COLO668 (cell line): ENCODE results near the gene ANKRD42.
"Not testable (repeated sequence)": the region's sequence is repeated elsewhere in the genome, so short reads cannot be mapped to it uniquely, and the experiment has no call there.

Experiments
- DNase-seq: peaks from one replicate; lab custom pipeline; 2025; ENCODE audit not compliant: unreplicated experiment; lab: John Stamatoyannopoulos, UW

Gene ANKRD42

DNA sequence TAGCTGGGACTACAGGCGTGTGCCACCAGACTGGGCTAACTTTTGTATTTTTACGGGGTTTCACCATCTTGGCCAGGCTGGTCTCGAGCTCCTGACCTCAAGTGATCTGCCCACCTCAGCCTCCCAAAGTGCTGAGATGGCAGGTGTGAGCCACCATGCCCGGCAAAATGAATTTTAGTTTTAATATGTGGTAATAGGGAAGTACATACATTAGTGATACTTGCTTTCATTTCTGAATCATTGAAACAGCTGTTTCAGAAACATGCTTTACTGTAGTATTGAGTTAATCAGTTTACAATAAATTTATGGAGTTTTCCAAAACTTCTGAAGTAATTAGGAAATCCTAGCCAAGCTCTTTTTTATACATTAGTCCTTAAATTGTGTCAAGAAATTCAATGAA is 21.0 kb upstream of the ANKRD42 start:
- no peak for DNase-seq

DNA sequence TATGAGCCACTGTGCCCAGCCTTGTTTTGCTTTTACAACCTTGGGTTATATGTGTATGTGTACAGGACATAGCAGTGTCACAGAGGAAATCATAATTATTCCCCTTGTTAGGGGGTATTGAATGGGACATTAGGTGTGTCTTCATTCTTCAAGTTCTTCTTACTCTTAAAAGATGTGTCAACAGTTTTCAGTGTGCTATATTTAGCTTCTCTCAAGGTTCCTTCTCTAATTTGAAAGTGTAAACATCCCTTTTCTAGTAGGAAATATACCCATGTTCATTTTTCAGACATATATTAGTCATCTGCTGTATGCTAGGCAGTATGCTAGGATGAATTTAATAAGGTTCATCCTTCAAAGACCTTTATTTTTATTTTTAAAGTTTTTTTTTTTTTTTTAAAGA is 19.5 kb upstream of the ANKRD42 start:
- no peak for DNase-seq

DNA sequence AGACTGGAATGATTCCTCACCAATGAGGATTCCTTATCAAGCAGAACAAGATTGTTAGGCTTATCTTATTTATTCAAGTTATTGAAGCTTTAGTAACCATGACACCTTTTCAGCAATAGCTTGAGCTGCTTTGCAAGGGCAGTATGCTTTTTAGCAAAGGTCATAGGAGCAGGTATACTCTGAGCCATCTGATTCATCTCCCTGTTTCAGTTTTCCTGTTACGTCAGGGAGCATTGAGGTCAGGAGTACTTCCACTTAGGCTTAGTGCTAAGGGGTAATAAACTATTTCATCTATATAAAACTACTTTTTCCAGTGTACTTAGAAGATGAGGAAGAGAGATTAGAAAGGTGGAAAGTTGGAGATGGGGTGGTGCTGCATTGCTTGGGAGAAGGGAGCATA is 17.7 kb upstream of the ANKRD42 start:
- no peak for DNase-seq

DNA sequence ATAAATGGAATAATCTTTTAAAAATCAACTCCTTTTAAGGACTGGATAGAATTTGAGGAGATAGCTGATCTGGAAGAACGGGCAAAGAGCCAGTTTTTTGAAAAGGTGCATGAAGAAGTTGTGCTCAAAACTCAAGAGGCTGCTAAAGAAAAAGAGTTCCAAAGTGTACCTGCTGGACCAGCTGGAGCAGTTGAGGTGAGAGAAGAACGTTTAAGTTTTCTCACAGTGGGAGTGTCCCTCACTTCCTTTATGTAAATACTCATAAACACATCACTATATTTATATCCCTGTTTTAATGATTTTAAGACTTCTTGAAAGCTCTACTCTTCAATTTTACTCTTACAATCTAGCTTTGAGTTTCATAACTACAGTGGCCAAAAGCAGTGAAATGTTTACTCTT is 11.7 kb upstream of the ANKRD42 start:
- DNase-seq = no peak

DNA sequence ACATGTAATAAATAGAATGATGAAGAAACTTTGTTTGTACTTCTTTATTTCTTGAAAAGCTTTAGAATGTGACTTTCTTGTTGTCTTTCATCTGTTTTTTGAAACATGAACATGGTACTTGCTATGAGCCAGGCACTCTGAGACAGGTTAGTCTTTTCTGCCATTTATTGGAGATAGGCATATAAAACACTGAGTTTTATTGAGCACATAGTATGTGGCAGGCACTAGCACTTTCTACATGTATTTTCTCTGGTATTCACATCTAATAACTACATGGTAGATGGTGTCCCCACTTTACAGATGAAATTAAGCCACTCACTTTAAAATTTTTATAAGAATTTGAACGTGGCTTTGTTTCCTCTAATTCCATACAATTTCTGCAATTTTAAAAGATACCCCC is 7.7 kb upstream of the ANKRD42 start:
- no peak for DNase-seq

DNA sequence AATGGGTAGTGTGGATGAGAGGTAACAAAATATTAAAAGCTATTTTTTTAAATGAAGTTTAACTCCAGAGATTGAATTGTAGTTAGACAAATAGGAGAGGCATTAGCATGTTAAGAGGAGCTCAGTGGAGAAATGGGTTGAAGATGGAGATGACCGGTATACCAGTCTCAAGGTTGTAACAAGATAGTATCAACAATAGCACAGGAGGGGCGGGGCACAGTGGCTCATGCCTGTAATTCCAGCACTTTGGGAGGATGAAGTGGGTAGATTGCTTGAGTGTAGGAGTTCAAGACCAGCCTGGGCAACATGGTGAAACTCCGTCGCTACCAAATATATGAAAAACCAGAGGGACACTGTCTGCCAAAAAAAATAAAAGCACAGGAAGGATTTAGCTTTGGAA is 6.0 kb upstream of the ANKRD42 start:
- no peak for DNase-seq

DNA sequence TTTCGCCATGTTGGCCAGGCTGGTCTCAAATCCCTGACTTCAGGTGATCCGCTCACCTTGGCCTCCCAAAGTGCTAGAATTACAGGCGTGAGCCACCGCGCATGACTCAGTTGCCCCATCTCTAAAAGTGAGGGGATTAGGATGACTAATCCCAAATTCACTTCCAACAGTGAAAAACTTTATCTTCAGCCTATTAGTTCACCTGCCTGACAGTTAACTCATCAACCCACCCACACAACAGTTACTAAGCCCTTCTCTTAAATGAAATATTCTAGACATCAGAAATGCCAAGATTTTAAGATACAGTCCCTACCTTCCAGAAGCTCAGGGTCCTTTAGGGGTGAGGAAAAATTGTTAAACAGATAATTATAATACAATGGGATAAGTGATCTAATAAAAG is 2.0 kb upstream of the ANKRD42 start:
- no peak for DNase-seq

DNA sequence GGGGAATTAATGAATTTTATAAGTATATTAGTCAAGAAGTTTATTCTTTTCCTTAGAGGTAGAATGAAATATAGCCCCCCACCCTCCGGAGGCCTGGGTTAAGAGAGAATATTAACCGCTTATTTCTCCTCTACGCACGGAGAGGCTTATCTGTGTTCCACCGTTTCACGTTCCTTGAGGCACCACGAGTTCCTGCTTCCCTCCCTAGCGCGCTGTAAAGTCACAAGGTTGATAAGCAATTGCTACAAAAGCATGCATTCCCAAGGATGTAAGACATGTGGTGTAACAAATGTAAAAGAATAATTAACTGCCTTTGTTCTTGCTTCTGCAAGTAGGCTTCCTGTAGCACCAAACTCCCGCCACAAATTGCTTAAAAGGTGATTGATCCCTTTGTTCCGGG is 1.5 kb upstream of the ANKRD42 start:
- no peak for DNase-seq

DNA sequence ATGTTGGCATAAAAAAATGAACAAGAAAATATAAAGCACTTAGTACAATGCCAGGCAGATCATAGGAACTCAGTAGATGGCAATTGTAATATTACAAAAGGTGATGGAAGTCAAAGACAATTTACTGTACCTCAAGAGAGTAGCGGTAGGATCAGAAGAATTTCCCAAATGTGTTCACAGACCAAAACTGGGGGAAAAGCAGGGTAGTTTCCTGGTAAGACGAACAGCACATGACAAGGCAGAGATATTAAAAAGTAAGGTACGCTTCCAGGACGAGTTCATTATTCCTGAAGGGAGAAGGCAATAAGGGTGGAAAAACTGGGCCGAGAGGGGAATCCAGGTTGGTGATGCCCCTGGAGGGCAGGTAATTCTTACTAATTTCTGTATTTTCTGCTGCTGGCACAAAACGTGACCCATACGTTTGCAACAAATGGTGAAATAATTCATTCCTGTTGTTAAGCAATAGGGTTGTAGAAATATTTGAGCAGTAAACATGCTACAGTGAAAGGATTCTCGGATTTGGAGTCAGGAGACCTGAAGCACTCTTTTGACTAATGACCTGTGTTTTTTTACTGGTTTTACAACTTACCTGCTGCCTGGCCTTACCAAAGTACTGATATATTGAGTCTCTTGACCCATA is 786 bp upstream of the ANKRD42 start:
- DNase-seq = no peak

DNA sequence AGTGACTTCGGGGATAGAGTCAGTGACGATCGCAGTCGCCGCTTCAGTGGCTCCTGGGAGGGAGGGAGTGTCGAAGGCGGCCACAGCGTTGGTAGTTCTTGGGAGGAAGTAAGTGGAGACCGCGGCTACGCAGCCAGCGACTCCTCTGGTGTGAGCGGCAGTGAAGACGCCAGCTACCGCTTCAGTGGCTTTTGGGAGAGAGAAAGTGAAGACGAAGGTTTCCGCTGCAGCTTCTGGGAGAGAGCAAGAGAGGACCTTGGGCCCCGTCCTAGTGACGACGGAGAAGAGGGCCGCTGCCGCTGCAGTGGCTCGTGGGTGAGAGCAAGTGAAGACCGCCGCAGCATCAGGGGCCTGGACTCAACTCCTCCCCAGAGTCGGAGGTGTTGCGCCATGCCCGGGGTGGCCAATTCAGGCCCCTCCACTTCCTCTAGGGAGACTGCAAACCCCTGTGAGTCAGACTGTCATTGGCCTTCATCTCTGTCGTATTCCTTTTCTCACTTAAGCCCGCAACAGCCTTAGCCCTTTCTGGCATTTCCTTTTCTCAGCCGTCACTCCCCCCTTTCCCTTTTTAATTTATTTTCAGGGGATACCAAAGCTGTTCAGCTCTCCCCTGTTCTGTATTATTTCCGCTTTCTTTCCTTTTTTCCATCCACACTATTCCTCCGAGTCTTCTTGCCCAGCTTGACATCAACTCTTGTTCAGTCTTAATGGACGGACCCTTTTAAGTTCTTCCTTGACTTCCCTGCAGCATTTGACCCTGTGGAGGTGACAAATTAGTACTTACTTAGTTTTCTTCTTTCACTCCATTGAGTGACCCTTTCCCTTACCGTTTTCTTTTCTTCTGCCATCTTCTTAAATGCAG is 1.0 kb downstream of the ANKRD42 start:
- peak; percentile 25 for DNase-seq

DNA sequence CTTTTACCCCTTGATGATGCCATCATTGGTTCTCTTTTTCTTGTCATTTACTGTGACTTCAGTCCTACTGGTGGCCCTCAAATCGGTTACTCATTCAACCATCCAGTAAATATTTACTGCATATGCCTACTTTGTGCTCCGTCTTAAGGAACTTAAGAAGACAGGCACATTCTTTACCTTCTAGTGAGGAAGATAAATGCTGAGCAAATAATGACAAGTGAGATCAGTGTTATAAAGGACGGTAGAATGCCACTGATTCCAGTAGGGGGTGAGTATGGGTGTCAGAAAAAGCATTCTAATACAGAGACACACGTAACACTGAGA is 1.6 kb downstream of the ANKRD42 start:
- no peak for DNase-seq

DNA sequence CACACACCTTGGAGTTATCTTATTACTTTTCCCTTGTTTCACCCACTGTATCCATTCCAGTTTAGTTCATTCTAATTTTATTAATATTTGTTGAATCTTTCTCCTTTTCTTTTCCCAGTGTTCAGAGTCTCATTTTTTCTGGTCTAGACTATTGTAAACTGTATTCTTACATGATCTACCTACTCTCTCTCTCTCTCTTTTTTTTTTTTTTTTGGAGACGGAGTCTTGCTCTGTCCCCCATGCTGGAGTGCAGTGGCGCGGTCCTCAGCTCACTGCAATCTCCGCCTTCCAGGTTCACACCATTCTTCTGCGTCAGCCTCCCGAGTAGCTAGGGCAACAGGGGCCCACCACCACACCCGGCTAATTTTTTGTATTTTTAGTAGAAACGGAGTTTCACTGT is 2.1 kb downstream of the ANKRD42 start:
- DNase-seq = no peak

DNA sequence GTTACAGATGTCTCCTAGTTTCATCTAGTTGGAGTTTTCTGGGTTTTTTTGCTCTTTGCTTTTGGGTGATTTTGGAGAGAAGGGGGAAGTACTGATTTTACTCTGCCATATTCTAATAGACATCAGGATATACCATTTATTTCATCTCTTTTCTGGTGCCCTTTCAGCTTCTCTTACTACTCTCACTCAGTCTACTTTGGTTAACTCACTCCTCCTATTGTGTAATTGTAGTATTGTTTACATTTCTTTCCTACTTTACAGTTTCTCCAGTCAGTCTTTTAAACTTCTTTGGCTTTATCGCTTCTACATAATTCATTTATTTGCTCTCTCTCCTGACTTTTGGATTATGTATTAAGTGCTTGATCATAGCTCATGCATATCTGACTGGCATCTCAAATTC is 6.5 kb downstream of the ANKRD42 start:
- DNase-seq = no peak

DNA sequence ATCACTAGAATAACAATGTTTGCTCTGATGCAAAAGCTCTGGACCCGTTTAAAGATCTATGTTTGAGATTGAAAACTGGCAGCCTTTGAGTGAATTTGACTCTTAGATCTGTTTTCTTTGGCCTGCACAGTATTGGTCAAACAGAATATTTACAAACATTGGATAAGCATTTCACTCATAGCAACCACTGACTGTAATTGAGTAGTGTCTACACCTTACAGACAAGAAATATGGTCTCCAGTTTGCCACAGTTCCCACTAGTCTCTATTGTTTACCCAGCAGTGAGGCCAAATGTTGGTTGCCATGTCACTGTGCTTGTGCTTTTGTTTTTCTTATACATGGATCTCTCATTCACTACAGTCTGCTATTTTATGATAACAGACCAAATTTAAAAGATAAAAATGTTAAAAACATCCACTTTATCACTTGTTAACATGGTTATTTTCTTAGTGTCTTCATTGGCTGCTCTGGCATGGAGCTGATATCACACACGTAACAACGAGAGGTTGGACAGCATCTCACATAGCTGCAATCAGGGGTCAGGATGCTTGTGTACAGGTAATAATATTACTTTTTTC is 12.2 kb downstream of the ANKRD42 start:
- DNase-seq = no peak

DNA sequence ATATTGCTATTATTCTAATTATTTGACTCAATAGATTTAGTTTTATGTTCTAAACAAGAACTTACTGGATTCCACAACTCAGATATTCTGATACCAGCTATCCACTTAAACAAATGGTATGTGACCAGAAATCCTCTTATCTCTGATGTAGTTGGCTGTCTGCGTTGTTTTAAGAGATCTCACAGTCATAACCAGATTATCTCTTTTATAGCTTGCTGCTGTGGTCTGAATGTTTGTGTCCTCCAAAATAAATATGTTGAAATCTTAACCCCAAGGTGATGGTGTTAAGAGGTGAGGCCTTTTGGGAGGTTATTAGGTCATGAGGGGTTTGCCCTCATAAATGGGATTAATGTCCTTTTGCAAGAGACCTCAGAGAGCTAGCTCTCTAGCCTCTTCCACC is 12.7 kb downstream of the ANKRD42 start:
- DNase-seq = no peak

DNA sequence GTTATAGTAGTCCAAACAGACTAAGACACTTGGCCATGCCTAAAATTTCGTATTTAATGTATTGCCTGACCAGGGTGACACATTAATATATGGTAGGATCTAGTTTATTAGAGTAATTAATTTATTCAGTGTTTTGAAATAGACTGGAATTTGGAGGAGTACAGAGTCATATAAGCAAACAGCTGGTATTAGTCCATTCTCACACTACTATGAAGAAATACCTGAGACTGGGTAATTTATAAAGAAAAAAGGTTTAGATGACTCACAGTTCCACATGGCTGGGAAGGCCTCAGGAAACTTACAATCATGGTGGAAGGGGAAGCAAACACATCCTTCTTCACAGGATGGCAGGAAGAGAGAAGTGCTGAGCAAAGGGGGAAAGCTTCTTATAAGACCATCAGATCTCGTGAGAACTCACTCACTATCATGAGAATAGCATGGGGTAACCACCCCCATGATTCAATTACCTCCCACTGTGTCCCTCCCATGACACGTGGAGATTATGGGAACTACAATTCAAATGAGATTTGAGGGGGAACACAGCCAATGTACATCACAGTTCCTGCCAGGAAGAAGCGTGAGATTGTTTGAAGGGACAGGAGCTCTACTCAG is 13.4 kb downstream of the ANKRD42 start:
- DNase-seq = not testable (repeated sequence)

DNA sequence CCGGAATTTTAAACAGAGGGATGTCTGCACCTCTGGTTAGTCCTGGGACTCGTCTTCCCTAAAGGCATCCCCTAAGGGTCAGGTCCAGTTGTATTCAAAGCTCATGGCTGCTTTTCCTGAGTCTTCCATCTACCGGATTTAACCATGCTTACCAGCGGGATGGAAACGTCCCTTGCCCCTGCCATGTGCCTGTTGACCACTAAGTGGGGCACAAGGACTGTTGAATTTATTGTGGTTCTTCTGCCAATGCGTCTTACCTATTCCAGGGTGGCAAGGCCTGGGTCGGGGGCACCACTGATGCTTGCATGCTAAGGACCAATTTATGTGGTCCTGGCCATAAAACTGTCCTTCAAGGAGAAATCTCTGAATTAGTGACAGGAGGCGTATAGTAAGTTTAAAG is 25.6 kb downstream of the ANKRD42 start:
- no peak for DNase-seq

DNA sequence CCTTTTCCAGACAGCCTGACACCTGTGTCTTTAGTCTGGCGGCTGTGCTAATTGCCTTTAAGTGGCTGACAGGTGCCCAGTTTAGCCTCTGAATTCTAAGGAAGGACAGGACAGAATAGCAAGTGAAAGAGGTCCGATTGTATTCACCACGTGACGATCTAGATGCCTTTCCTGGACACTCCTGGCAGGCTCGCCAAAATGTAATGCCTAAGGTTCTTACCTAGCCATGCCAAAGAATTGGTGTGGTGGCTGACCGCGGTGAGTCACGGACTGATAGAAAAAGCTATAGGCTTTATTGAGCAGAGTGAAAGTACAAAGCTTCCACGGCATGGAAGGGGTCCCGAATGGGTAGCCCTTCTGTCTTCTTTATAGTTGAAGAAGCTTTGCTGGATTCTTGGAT is 26.7 kb downstream of the ANKRD42 start:
- peak; percentile 3 for DNase-seq

DNA sequence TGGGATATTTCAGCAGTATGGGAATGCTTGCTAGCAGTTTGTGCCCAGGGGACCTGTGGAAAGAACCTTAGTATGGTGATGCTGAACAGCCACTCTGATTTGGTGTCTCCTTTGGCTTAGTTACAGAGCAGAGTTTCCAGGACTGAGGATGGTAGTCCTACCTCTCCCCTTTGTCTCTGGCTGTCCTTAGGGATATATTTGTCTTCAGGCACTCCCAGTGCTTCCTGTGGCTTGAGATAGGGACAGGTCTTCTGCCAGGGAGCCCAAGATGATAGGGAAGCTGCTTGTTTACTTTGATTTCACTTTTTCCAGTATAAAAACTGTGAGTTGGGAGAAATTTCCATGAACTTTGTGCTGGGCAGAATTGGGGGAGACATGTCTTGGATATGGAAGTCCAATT is 28.2 kb downstream of the ANKRD42 start:
- DNase-seq = no peak

DNA sequence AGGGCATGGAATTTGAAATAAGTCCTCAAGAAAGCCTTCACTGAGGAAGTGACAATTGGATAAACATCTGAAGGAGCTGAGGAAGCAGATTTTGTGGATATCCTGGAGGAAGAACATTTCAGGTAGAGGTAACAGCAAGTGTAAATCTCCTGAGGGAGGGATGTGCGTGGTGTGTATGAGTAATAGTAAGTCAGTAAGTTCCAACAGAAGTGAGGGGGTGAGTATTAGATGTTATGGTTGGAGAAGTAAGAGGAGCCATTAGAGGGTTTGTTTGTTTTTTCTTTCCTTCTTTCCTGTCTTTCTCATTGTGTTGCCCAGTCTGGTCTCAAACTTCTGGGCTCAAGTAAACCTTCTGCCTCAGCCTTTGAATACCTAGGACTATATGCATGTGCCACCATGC is 29.0 kb downstream of the ANKRD42 start:
- no peak for DNase-seq

DNA sequence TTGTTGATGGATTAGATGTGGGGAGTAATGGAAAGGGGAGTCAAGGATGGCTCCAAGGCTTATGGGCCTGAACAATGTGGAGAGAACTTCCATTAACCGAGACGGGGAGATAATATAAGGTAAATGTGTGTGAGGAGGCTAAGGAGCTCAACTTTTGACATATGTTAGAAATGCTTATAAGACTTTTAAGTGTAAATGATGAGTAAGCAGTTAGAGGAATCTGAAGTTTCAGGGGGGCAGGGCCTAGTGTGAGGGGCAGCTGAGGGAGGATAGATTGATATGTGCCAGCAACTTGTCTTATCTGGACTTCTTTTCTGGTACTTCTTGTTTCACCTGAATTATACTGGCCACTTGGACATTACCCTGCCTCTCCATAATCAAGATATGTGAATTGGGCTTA is 29.9 kb downstream of the ANKRD42 start:
- DNase-seq = no peak

DNA sequence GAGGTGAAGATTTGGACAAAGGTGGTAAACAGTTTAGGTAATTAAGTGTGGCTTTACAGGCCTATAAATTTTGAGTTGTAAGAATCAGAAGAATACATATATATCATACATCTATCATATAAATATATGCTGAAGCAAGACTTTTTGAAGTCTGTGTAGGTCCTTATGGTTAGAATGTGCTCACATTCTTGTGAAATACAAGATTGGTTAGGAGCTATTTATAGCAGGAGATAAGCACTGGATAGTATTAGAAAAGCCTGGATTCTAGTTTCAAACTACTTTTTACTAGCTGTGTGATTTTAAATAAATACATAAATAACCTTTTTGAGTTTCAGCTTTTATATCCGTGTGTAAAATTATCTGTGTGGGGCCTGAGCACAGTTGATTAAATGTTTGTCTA is 42.3 kb downstream of the ANKRD42 start:
- no peak for DNase-seq
